NCI-H1048 (cell line): ENCODE data around the gene MCAM.

Source experiments
- DNase-seq: peaks from one replicate; lab custom pipeline; 2025; lab: John Stamatoyannopoulos, UW

The MCAM gene

DNA sequence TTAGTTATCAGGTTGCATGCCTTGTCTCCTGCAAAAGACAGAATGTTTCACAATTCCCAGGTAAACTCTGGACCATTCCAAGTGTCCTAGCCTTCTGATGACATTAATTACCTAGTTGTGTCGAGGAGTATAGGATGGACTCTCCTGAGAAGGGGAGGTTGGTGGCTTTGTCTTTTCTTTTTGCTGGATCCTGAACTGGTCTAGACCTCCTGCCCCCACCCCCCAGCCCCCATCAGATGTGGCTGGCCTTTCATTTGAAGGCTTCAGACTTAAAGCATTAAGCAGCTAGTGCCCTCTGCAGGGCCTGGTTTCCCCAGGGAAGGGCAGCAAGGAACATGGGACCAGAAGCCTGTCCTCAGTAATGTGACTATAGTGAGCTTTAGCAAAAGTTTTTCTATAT, 9.7 kb downstream of the MCAM start:
- no peak for DNase-seq

DNA sequence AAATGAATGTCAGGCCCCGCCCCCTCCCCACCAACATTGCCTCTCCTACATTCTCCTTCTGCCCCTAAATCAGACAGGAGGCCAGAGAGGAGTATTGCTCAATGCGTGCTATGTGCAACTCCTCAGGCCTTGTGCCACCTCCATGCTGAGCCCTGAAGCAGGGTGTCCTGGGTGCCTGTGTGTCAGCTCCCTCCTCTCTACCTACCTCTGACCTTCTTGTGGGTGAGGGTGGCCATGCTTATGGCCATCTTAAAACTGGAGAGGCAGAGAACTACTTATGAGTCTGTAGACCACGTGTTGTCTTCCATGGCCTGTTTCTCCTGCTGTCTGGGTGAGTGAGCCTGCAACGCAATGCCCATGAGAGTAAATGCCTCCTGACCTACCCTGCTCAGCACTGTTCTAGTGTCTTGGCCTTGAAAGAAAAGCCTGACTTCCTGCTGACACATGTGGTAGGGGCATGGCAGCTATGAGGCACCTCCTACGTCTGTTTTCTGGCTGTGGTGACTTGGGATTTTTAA, 10.5 kb downstream of the MCAM start:
- no peak for DNase-seq

GRCh38 chr11:119305556-119306372, 11.2 kb downstream of the MCAM start:
- no peak for DNase-seq

GRCh38 chr11:119303227-119303718, 13.7 kb downstream of the MCAM start:
- no peak for DNase-seq

DNA sequence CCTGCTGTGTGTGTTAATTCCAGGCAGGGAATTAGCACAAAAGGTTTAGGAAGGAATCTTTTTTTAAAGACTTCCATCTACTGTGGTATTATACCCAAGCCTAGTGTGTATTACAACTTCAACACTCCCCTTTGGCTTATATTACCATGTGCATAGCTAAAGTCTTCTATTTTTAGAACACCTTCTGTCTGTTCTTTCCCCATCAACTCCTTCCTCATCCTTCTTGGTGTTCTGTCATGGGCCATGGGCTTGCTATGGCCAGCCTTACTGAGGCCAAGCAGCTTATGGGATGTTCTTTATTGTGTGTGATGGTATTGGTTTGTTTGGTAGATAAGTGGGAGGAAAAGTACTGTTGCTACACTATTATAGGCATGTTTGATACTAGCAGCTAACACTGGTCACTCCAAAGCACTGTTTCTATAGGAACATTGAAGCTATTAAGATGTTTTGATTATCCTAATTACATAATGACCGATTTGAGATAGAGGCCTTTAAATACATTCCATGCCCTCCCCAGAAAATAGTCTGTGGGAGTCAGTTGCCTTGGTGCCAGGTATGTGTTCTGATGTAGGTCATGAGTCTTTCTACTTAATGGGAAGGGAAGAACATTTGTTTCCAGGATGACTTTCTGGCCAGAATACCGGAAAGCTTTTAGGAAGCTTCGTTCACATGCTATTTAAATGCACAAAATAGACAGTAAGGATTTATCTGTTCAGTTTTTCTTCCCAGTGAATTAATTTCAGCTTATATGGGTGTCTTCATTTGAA, 16.5 kb downstream of the MCAM start:
- DNase-seq = no peak

GRCh38 chr11:119299416-119299815, 17.5 kb downstream of the MCAM start:
- DNase-seq = no peak

- DNase-seq = no peak
Measured at GRCh38 chr11:119298726-119299125, 18.2 kb downstream of the MCAM start.

- no peak for DNase-seq
Measured at GRCh38 chr11:119297938-119298337, 19.0 kb downstream of the MCAM start.

DNA sequence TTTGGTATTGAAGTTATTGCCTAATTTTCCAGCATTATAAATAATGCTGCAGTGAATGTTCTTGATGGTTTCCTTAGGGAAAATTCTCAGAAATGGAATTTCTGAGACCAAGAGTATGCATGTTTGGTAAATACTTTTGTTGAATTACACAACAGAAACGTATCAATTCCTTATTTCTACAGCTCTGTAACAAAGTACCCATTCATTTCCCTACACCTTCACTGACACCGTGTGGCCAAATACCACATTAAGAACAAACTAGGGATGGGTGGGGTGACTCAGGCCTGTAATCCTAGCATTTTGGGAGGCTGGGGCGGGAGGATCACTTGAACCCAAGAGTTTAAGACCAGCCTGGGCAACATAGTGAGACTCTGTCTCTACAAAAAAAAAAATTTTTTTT, 21.8 kb downstream of the MCAM start:
- no peak for DNase-seq

GRCh38 chr11:119293461-119293860, 23.5 kb downstream of the MCAM start:
- DNase-seq = no peak

- no peak for DNase-seq
Measured at GRCh38 chr11:119290894-119291497, 25.9 kb downstream of the MCAM start.

DNA sequence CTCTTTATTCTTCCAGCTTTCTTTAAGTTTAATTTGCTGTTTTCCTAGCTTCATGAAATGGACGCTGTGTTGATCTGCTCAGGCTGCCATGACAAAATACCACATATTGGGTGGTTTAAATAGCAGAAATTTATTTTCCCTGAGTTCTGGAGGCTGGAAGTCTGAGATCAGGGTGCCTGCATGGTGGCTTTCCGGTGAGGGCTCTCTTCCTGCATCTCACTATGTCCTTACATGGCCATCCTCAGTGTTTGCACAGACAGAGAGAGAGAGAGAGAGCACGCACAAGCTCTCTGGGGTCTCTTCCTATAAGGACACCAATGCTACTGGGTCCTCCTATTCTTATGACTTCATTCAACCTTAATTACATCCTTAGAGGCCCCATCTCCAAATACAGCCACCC, 28.7 kb downstream of the MCAM start:
- no peak for DNase-seq

DNA sequence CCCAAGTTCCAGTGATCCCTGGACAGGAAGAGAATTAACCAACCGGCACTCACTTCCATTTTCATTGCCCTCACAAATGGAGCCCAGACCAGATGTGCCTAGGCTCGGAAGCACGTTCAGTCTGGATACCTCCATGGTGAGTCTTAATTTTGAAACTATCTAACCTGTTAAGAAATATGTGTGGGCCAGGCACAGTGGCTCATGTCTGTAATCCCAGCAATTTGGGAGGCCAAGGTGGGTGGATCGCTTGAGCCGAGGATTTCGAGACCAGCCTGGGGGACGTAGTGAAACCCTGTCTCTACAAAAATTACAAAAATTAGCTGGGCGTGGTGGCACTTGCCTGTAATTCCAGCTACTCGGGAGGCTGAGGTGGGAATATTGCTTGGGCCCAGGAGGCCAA, 31.5 kb downstream of the MCAM start:
- no peak for DNase-seq

DNA sequence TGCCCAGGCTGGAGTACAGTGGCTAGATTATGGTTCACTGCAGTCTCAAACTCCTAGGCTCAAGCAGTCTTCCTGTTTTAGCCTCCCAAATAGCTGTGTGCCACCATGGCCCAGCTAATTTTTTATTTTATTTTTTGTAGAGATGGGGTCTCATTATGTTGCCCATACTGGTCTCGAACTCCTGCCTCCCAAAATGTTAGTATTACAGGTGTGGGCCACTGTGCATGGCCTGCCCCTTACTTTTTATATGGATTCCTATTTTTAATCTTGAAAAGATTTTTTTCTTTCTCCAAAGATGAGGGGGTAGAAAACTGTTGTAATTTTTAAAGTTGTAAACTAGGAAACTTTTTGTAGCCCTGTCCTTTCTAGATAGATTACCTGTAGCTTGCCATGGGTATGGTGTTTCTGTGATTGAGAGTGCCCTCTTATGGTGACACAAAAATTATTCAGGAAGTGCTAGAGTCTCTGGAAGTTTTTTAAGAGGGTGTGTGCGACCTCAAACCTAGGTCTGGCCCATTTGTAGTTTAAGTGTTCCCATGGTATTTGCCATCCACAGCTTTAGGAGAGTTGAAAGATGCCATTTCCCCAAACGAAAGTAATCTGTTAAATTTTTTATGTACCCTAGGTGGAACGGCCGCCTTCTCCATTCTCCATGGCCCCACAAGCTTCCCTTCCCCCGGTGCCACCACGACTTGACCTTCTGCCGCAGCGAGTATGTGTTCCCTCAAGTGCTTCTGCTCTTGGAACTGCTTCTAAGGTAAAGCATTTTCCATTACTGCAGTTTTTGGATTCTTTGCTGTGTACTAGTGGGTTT, 32.4 kb downstream of the MCAM start:
- DNase-seq = no peak

GRCh38 chr11:119282495-119282894, 34.4 kb downstream of the MCAM start:
- no peak for DNase-seq

DNA sequence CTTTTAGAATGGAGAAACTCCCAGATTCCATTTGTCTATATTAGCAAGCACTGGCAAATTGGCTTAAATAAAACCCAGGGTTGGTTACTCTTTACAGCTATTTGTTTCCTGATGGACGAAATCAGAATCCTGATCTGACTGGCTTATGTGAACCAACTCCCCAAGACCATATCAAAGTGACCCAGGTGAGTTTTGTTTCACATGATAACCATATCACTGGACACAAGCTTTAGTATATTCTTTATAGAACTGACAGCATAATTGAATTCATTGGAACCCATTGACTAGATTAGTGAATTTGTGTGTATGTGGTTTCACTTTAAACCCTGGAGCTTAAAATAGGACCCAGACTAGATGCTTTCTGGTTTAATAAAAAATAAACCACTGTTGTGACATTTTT, 39.3 kb downstream of the MCAM start:
- no peak for DNase-seq

- no peak for DNase-seq
Measured at GRCh38 chr11:119273721-119274120, 43.2 kb downstream of the MCAM start.

DNA sequence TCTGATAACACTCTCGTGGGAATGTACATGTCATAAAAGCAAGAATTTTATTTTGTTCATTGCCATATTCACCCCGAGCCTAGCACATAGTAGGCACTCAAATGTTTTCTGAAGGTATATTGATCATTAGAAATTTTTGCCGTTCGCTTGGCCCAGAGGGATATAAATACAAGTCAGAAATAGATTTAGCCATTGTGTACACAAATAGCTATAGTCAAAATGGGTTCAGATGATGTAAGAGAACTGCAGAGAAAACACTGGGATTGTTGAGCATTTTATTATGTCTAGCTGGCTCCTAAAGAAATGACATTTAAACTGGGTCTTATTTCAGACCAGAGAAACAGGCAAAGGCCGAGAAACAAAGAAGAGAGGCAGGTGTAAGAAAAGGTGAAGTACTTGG, 49.3 kb downstream of the MCAM start:
- no peak for DNase-seq

- DNase-seq = no peak
Measured at GRCh38 chr11:119266517-119267255, 50.2 kb downstream of the MCAM start.

- no peak for DNase-seq
Measured at GRCh38 chr11:119266063-119266462, 50.9 kb downstream of the MCAM start.

GRCh38 chr11:119263352-119263940, 53.5 kb downstream of the MCAM start:
- DNase-seq = no peak
